ENCODE data around the gene GCNA. TPM values are rescaled to one million over a fixed set of nuclear protein-coding genes. Genes with fewer than 3 reads are reported as not detected.
A peak's percentile ranks its signal among the peaks of the same experiment; 100 is the strongest.

Gene GCNA
- 1 to 10 TPM; 1.2 to 7.9 (median 2.5) TPM for total RNA-seq

GRCh38 chrX:71578253-71579135 lies at the start of gene GCNA:
TSS of gene GCNA (plus strand) at chrX:71578437. CDS start at chrX:71580822, 2,385 bp downstream.
- H3K4me3 ChIP-seq = no peak within 1 kb of the TSS
- no peak for TF ChIP-seq POLR2A (IDR thresholded peaks at IDR 0.05)
- TF ChIP-seq CTCF (IDR thresholded peaks at IDR 0.05) = no peak
- intact Hi-C loops (cut with DNase I; ENCODE audit: low total_unique reads) = no loop called here
- H3K27ac ChIP-seq = no peak within 1 kb of the TSS
- H3K4me1 ChIP-seq = no peaks in the 10 kb centered on the region
- DNase-seq = no peak
- no peaks in the 10 kb centered on the region for H3K9me3 ChIP-seq
- H3K27me3 ChIP-seq = no peaks in the 10 kb centered on the region
- no peaks in the 10 kb centered on the region for H3K36me3 ChIP-seq

GRCh38 chrX:71532078-71532752 lies 46.0 kb upstream of the GCNA start:
- TF ChIP-seq POLR2A (IDR thresholded peaks at IDR 0.05) (no peak), CTCF (IDR thresholded peaks at IDR 0.05) (no peak)
- Histone ChIP-seq H3K36me3 (no peaks in the 10 kb centered on the region), H3K9me3 (no peaks in the 10 kb centered on the region), H3K4me3 (peak overlapping the region; percentile 55 to 73), H3K27ac (peak overlapping the region; percentile 88 to 93), H3K4me1 (no peaks in the 10 kb centered on the region), H3K27me3 (no peaks in the 10 kb centered on the region)
- DNase-seq = peak in 1 of 2 donors; percentile 15
- intact Hi-C loops (cut with DNase I; ENCODE audit: low total_unique reads) = no loop called here

GRCh38 chrX:71532753-71533425 lies 45.3 kb upstream of the GCNA start, which contains the start of gene OGT:
TSS of gene OGT (plus strand) at chrX:71533104. CDS start at chrX:71533300, 196 bp downstream.
- no peaks in the 10 kb centered on the region for H3K36me3 ChIP-seq
- no peaks in the 10 kb centered on the region for H3K9me3 ChIP-seq
- intact Hi-C loops (cut with DNase I; ENCODE audit: low total_unique reads) = no loop called here
- peak; percentile 93 to 96 for DNase-seq
- H3K27ac ChIP-seq = peak within 1 kb of the TSS; percentile 88 to 93
- no peaks in the 10 kb centered on the region for H3K27me3 ChIP-seq
- peak within 1 kb of the TSS; percentile 55 to 73 for H3K4me3 ChIP-seq
- H3K4me1 ChIP-seq = no peaks in the 10 kb centered on the region
- TF ChIP-seq CTCF (IDR thresholded peaks at IDR 0.05) (peak in 1 of 4 experiments; percentile 10), POLR2A (IDR thresholded peaks at IDR 0.05) (peak; percentile 58 to 62)

- DNase-seq = no peak
- Histone ChIP-seq H3K4me3 (peak overlapping the region; percentile 55 to 73), H3K36me3 (no peaks in the 10 kb centered on the region), H3K9me3 (no peaks in the 10 kb centered on the region), H3K4me1 (no peaks in the 10 kb centered on the region), H3K27ac (peak overlapping the region; percentile 88 to 93), H3K27me3 (no peaks in the 10 kb centered on the region)
- no peak for TF ChIP-seq CTCF (IDR thresholded peaks at IDR 0.05)
- no peak for TF ChIP-seq POLR2A (IDR thresholded peaks at IDR 0.05)
- intact Hi-C loops (cut with DNase I; ENCODE audit: low total_unique reads) = no loop called here
Measured at GRCh38 chrX:71533516-71533850, 44.8 kb upstream of the GCNA start.

Measured in uterus (tissue), 4 donors.